K562 (cell line): ENCODE results near the gene C6orf15. TPM values are rescaled to one million over a fixed set of nuclear protein-coding genes. Genes with fewer than 3 reads are reported as not detected.

Source experiments
- ATAC-seq: fragments of 200-7000 bp; cut with Tn5 transposase; 3 replicates; pipeline ENCODE4 v1.9.1; 2020; ENCODE audit warnings: moderate library complexity
- BruUV-seq: library from RNA; stranded (reverse); fragments of 400-500 nt; replicated peaks from 2 replicates; lab custom pipeline; 2021; lab: Mats Ljungman, UMichigan
- CTCF ChIA-PET: fragments of 300-600 bp; formaldehyde crosslinking; extraction: SDS; loops from one replicate; lab custom pipeline; 2021; ENCODE audit warnings: low intra/inter-chr PET ratio; lab: Yijun Ruan, JAX
- POLR2A ChIA-PET: fragments of 300-600, 350-650 bp; sonication (Branson Sonifier 250); formaldehyde crosslinking; extraction: SDS; loops from one replicate; lab custom pipeline; 2021; ENCODE audit warnings: antibody characterized with exemption, inconsistent platforms; lab: Yijun Ruan, JAX
- DNase-seq, 4 experiments: peaks; one replicate each; pipeline versions ENCODE4 v3.0.0 to v3.0.0-alpha.2; 2011 to 2018; ENCODE audit warnings: low spot score in 3 of 4, mixed read lengths in 3 of 4; ENCODE audit errors: extremely low read depth in 1 of 4
- FAIRE-seq: peaks from 2 replicates; lab custom pipeline; 2011; peaks lifted over from hg19 to GRCh38; lab: Jason Lieb, UNC
- H2AFZ ChIP-seq: 2 replicates; pipeline ENCODE4 v1.6.0; 2011; ENCODE audit warnings: low read depth, low read length, control low read depth, inconsistent platforms
- H3K27ac ChIP-seq: fragments of 200-600 bp; 3 replicates; pipeline ENCODE4 v1.8.0; 2011; ENCODE audit warnings: low read depth, mild to moderate bottlenecking, control low read depth, inconsistent platforms, low read length, moderate library complexity, mixed read lengths; ENCODE audit errors: extremely low read depth
- H3K27me3 ChIP-seq, 2 experiments: fragments of 300-600 bp in 1 of 2; 2 replicates in 1 of 2; 3 replicates in 1 of 2; pipeline versions ENCODE4 v1.6.0 to v1.8.0; 2011; ENCODE audit warnings: inconsistent platforms in 2 of 2, low read length in 2 of 2, mild to moderate bottlenecking in 1 of 2, mixed read lengths in 1 of 2, moderate library complexity in 1 of 2; ENCODE audit not compliant: control insufficient read depth in 2 of 2, insufficient read depth in 2 of 2
- H3K36me3 ChIP-seq: fragments of 300-600 bp; 3 replicates; pipeline ENCODE4 v1.8.0; 2011; ENCODE audit warnings: mild to moderate bottlenecking, low read length, inconsistent platforms; ENCODE audit not compliant: control insufficient read depth, insufficient read depth
- H3K4me1 ChIP-seq, 2 experiments: fragments of 200-600 bp in 1 of 2; replicated peaks in 1 of 2; 2 replicates in 1 of 2; 3 replicates in 1 of 2; pipeline versions ENCODE4 v1.5.1 to v1.8.0; 2011; ENCODE audit warnings: inconsistent platforms in 2 of 2, low read length in 2 of 2, mild to moderate bottlenecking in 1 of 2, mixed read lengths in 1 of 2, moderate library complexity in 1 of 2; ENCODE audit not compliant: control insufficient read depth in 2 of 2, insufficient read depth in 2 of 2
- H3K4me2 ChIP-seq: 2 replicates; pipeline ENCODE4 v1.6.1; 2011; ENCODE audit warnings: low read length, control low read depth, inconsistent platforms, mixed read lengths; ENCODE audit not compliant: insufficient read depth
- H3K4me3 ChIP-seq: fragments of 200-600 bp; sonication (generic), shearing (Covaris generic); 2 replicates; pipeline ENCODE4 v1.5.1; 2016; ENCODE audit warnings: control low read depth, inconsistent platforms
- H3K79me2 ChIP-seq: fragments of 200-600 bp; 3 replicates; pipeline ENCODE4 v1.8.0; 2011; ENCODE audit warnings: low read length, inconsistent platforms; ENCODE audit not compliant: control insufficient read depth, insufficient read depth
- H3K9ac ChIP-seq, 2 experiments: 2 replicates each; pipeline versions ENCODE4 v1.6.0 to v1.6.1; 2011; ENCODE audit warnings: low read depth in 2 of 2, low read length in 2 of 2, control low read depth in 1 of 2, inconsistent platforms in 1 of 2, mild to moderate bottlenecking in 1 of 2, mixed read lengths in 1 of 2; ENCODE audit not compliant: insufficient read depth in 1 of 2
- H3K9me1 ChIP-seq: one replicate; pipeline ENCODE4 v1.6.0; 2011; ENCODE audit warnings: inconsistent platforms, mild to moderate bottlenecking, low read length, moderate library complexity; ENCODE audit not compliant: control insufficient read depth, insufficient read depth
- H3K9me3 ChIP-seq: replicated peaks from 2 replicates; pipeline ENCODE4 v1.5.1; 2011; ENCODE audit warnings: low read depth, low read length, inconsistent platforms; ENCODE audit not compliant: control insufficient read depth, insufficient read depth
- H4K20me1 ChIP-seq: replicated peaks from 2 replicates; pipeline ENCODE4 v1.6.1; 2011; ENCODE audit warnings: low read length, inconsistent platforms, mixed read lengths; ENCODE audit not compliant: control insufficient read depth, insufficient read depth
- ESRRB ChIP-seq: fragments of 250-450 bp; sonication (Bioruptor Pico); IDR thresholded peaks from 2 replicates; pipeline ENCODE4 v1.5.0; 2020; ENCODE audit warnings: mild to moderate bottlenecking, moderate library complexity, borderline replicate concordance
- ZNF511 ChIP-seq: sonication (generic); formaldehyde crosslinking; IDR thresholded peaks from 2 replicates; pipeline ENCODE4 v1.8.0; 2022; ENCODE audit warnings: mild to moderate bottlenecking, missing genetic modification reagents
- WGBS: fragments of 100-300 bp; shearing (Covaris generic); methylation state at CpG from one replicate; pipeline ENCODE4 v1.1.6; 2016; ENCODE audit warnings: low coverage, mixed read lengths; ENCODE audit not compliant: insufficient coverage; ENCODE audit errors: missing lambda C conversion rate; 5-methylcytosine and 5-hydroxymethylcytosine counted together
- in situ Hi-C: fragments of 300-500 bp; cut with MboI; formaldehyde crosslinking; loops from 4 replicates; pipeline ENCODE4 v1.15.0; 2018; ENCODE audit warnings: inconsistent platforms, mixed read lengths
- intact Hi-C: fragments of 100-400 bp; cut with micrococcal nuclease; formaldehyde crosslinking; loops from 2 replicates; pipeline ENCODE4 v1.14.2; 2022
- polyA plus RNA-seq, 8 experiments: library from polyadenylated mRNA; depleted of rRNA in 4 of 8; stranded (reverse) in 5 of 8; unstranded in 3 of 8; fragments of >200 nt; fragmentation: Nextera tagmentation in 2 of 8; fragmentation: Illumina TruSeq in 1 of 8; extraction: Ambion mirVana in 2 of 8; extraction: Trizol in 1 of 8; gene quantifications; 2 replicates each; pipeline versions ENCODE4 v1.2.1 to v1.2.3, GENCODE V29; 2011 to 2014; ENCODE audit warnings: inconsistent platforms in 1 of 8, missing spikeins in 1 of 8
- total RNA-seq, 7 experiments: library from RNA; depleted of rRNA in 6 of 7; stranded (reverse); fragments of >200 nt in 6 of 7; fragmentation: Illumina TruSeq in 2 of 7; extraction: Trizol in 2 of 7; gene quantifications; 2 replicates each; pipeline versions ENCODE4 v1.2.1 to v1.2.3, GENCODE V29; 2011 to 2021; ENCODE audit warnings: low replicate concordance in 1 of 7
- TF ChIP-seq, protein P1 (sequence below): IDR thresholded peaks from 2 replicates; pipeline ENCODE4 v1.6.1; 2011; ENCODE audit warnings: borderline replicate concordance, low read depth, mild to moderate bottlenecking, moderate library complexity, low read length; ENCODE audit not compliant: insufficient read depth, poor library complexity, severe bottlenecking
- TF ChIP-seq, protein P2 (sequence below): sonication (generic); formaldehyde crosslinking; IDR thresholded peaks from 2 replicates; pipeline ENCODE4 v1.8.0; 2022; ENCODE audit warnings: missing genetic modification reagents, mild to moderate bottlenecking, borderline replicate concordance

The C6orf15 gene
- total and polyA plus RNA-seq, 9 of the 15 experiments (the other 6 are each of a cell fraction or from before 2014, with no cell fraction given), result not detected

DNA sequence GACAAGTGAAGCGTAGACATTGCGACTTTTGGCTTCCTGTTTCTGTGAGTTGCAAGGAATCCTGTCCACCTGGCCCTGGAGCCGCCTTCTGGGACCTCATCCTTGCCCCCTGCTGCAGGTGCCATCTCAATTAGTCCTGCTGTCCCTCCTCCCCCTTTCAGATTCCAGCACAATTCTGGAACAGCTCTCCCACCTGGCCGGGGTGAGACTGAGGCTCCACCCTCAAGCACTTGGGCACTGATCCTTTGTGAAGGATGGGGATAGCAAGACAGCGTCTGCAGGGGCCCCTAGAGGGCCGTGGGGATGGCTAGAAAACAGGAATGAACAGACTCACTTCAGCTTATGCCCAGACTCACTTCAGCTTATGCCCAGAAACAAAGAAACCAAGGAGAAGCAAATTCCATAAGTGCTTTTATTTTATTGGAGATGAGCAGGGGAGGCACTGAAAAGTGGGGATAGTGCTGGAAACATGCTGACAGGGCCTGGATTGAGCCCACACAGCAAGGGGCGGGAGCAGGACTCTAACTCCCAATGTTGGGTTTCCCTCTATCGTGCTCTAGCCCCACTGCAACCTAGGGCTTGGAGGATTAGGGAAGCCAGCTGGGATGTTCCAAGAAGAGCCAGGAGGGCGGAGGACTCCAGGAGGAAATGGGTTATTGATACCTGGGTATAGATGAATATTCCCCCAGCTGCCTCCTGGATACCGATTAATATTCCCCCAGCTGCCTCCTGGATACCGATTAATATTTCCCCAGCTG, 1.4 kb downstream of the C6orf15 start:
- BruUV-seq, result no TSS peak
- Histone ChIP-seq H3K9ac (no peak overlapping the region), H3K27ac (no peak overlapping the region), H3K4me3 (no peak overlapping the region), H3K9me3 (no peaks in the 10 kb centered on the region), H4K20me1 (peaks cover 3% of the 10 kb centered on the region; the same call in 1 of the 2 replicates), H3K4me1 (no peaks in the 10 kb centered on the region; a peak in 3 of 5 replicates), H2AFZ (no peak overlapping the region), H3K36me3 (no peaks in the 10 kb centered on the region), H3K79me2 (no peaks in the 10 kb centered on the region), H3K27me3 (peaks cover 62 to 78% of the 10 kb centered on the region in 2 experiments), H3K4me2 (no peak overlapping the region), H3K9me1 (no peaks in the 10 kb centered on the region)
- ChIA-PET CTCF (no interaction called here), POLR2A (interaction anchor here (0.6 to 1.1 kb wide), 3 partner anchors 181 to 494 kb away, joined by 3 read pairs; no protein-coding TSS in a partner anchor)
- intact Hi-C loops, result no loop called here
- FAIRE-seq (no peak), DNase-seq (no peak), ATAC-seq (peak; percentile 38; the same call in 1 of the 3 replicates)
- in situ Hi-C loops, result no loop called here
- TF ChIP-seq ZNF511 (CRISPR knock-in tag) (no peak), ESRRB (CRISPR knock-in tag) (no peak)
- TF ChIP-seq, protein P1, sequence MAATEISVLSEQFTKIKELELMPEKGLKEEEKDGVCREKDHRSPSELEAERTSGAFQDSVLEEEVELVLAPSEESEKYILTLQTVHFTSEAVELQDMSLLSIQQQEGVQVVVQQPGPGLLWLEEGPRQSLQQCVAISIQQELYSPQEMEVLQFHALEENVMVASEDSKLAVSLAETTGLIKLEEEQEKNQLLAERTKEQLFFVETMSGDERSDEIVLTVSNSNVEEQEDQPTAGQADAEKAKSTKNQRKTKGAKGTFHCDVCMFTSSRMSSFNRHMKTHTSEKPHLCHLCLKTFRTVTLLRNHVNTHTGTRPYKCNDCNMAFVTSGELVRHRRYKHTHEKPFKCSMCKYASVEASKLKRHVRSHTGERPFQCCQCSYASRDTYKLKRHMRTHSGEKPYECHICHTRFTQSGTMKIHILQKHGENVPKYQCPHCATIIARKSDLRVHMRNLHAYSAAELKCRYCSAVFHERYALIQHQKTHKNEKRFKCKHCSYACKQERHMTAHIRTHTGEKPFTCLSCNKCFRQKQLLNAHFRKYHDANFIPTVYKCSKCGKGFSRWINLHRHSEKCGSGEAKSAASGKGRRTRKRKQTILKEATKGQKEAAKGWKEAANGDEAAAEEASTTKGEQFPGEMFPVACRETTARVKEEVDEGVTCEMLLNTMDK, result peak; percentile 2
- TF ChIP-seq, protein P2, sequence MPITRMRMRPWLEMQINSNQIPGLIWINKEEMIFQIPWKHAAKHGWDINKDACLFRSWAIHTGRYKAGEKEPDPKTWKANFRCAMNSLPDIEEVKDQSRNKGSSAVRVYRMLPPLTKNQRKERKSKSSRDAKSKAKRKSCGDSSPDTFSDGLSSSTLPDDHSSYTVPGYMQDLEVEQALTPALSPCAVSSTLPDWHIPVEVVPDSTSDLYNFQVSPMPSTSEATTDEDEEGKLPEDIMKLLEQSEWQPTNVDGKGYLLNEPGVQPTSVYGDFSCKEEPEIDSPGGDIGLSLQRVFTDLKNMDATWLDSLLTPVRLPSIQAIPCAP, result no peak
- 1% methylated on average over 11 of the region's 11 CpGs for WGBS
